IMR-90 (cell line): Measurements from ENCODE around the gene PAN3. TPM values are rescaled to one million over a fixed set of nuclear protein-coding genes. Genes with fewer than 3 reads are reported as not detected.

Experiments used
- ATAC-seq: fragments of 200-7000 bp; cut with Tn5 transposase; 2 replicates; pipeline ENCODE4 v1.9.1; 2020; ENCODE audit warnings: low read depth, mild to moderate bottlenecking, moderate library complexity
- BruUV-seq: library from RNA; stranded (reverse); fragments of 400-500 nt; replicated peaks from 2 replicates; lab custom pipeline; 2021; lab: Mats Ljungman, UMichigan
- CTCF ChIA-PET: fragments of 300-600 bp; formaldehyde crosslinking; extraction: SDS; loops from one replicate; lab custom pipeline; 2021; ENCODE audit warnings: antibody characterized with exemption; lab: Yijun Ruan, JAX
- POLR2A ChIA-PET: fragments of 300-600 bp; sonication (Branson Sonifier 250); formaldehyde crosslinking; loops from one replicate; lab custom pipeline; 2022; ENCODE audit warnings: antibody characterized with exemption; ENCODE audit not compliant: unreplicated experiment; lab: Charles Lee
- DNase-seq: peaks from one replicate; pipeline ENCODE4 v3.0.0; 2013
- H2AFZ ChIP-seq: replicated peaks from 2 replicates; pipeline ENCODE3; 2013; ENCODE audit warnings: low read length, mild to moderate bottlenecking; ENCODE audit not compliant: poor library complexity
- H2AK5ac ChIP-seq: 2 replicates; pipeline ENCODE4 v1.6.1; 2013; ENCODE audit warnings: low read depth, low read length, inconsistent platforms
- H2AK9ac ChIP-seq: replicated peaks from 2 replicates; pipeline ENCODE3; 2013; ENCODE audit warnings: mild to moderate bottlenecking, low read depth, low read length, moderate library complexity; ENCODE audit not compliant: poor library complexity
- H2BK120ac ChIP-seq: 2 replicates; pipeline ENCODE4 v1.6.1; 2013; ENCODE audit warnings: low read depth, low read length, inconsistent platforms
- H2BK15ac ChIP-seq: 3 replicates; pipeline ENCODE4 v1.6.1; 2013; ENCODE audit warnings: low read depth, low read length, inconsistent platforms
- H2BK20ac ChIP-seq: 2 replicates; pipeline ENCODE4 v1.6.1; 2013; ENCODE audit warnings: low read depth, mild to moderate bottlenecking, inconsistent platforms, low read length, moderate library complexity
- H2BK5ac ChIP-seq: 2 replicates; pipeline ENCODE4 v1.6.1; 2013; ENCODE audit warnings: mild to moderate bottlenecking, low read depth, low read length, inconsistent platforms; ENCODE audit not compliant: poor library complexity, severe bottlenecking
- H3K14ac ChIP-seq: replicated peaks from 2 replicates; pipeline ENCODE4 v1.6.1; 2013; ENCODE audit warnings: low read depth, low read length, inconsistent platforms
- H3K18ac ChIP-seq: 2 replicates; pipeline ENCODE4 v1.6.1; 2013; ENCODE audit warnings: low read depth, low read length, control low read depth
- H3K23ac ChIP-seq: 2 replicates; pipeline ENCODE4 v1.6.1; 2013; ENCODE audit warnings: low read depth, low read length, inconsistent platforms
- H3K27ac ChIP-seq: 2 replicates; pipeline ENCODE4 v1.5.1; 2013; ENCODE audit warnings: mild to moderate bottlenecking, control low read depth, low read length; ENCODE audit not compliant: insufficient read depth
- H3K27me3 ChIP-seq: 2 replicates; pipeline ENCODE4 v1.6.1; 2013; ENCODE audit warnings: low read length; ENCODE audit not compliant: control insufficient read depth, insufficient read depth
- H3K36me3 ChIP-seq: 2 replicates; pipeline ENCODE4 v1.6.1; 2013; ENCODE audit warnings: low read length, mixed read lengths; ENCODE audit not compliant: control insufficient read depth, insufficient read depth
- H3K4ac ChIP-seq: 2 replicates; pipeline ENCODE4 v1.6.1; 2013; ENCODE audit warnings: low read depth, low read length, inconsistent platforms
- H3K4me1 ChIP-seq: 2 replicates; pipeline ENCODE4 v1.6.1; 2013; ENCODE audit warnings: low read length, mixed read lengths; ENCODE audit not compliant: control insufficient read depth, insufficient read depth
- H3K4me2 ChIP-seq: 2 replicates; pipeline ENCODE4 v1.6.1; 2013; ENCODE audit warnings: low read depth, mild to moderate bottlenecking, control low read depth, low read length, moderate library complexity
- H3K4me3 ChIP-seq: 2 replicates; pipeline ENCODE4 v1.5.1; 2013; ENCODE audit warnings: low read depth, mild to moderate bottlenecking, control low read depth, low read length, moderate library complexity; ENCODE audit not compliant: insufficient read depth
- H3K56ac ChIP-seq: 2 replicates; pipeline ENCODE4 v1.6.1; 2013; ENCODE audit warnings: low read length, inconsistent platforms; ENCODE audit not compliant: insufficient read depth; ENCODE audit errors: extremely low read depth
- H3K79me1 ChIP-seq, 2 experiments: 2 replicates each; pipeline ENCODE4 v1.6.1; 2013; ENCODE audit warnings: low read length in 2 of 2, inconsistent platforms in 1 of 2, low read depth in 1 of 2
- H3K9ac ChIP-seq: 2 replicates; pipeline ENCODE4 v1.6.1; 2013; ENCODE audit warnings: low read depth, low read length, control low read depth
- H3K9me1 ChIP-seq: 2 replicates; pipeline ENCODE4 v1.6.1; 2013; ENCODE audit warnings: low read length, inconsistent platforms; ENCODE audit not compliant: insufficient read depth
- H3K9me3 ChIP-seq: 2 replicates; pipeline ENCODE4 v1.6.1; 2013; ENCODE audit warnings: low read length; ENCODE audit not compliant: control insufficient read depth, insufficient read depth
- H4K20me1 ChIP-seq: 2 replicates; pipeline ENCODE4 v1.6.1; 2013; ENCODE audit warnings: low read length, inconsistent platforms; ENCODE audit not compliant: insufficient read depth
- H4K5ac ChIP-seq: 2 replicates; pipeline ENCODE4 v1.6.1; 2013; ENCODE audit warnings: mild to moderate bottlenecking, low read depth, low read length, control low read depth
- H4K8ac ChIP-seq, 2 experiments: 2 replicates each; pipeline ENCODE4 v1.6.1; 2013; ENCODE audit warnings: low read depth in 2 of 2, low read length in 2 of 2, control low read depth in 1 of 2, inconsistent platforms in 1 of 2
- H4K91ac ChIP-seq: 2 replicates; pipeline ENCODE4 v1.6.1; 2013; ENCODE audit warnings: low read depth, low read length, inconsistent platforms; ENCODE audit not compliant: insufficient read depth
- BHLHE40 ChIP-seq: fragments of 150-350 bp; IDR thresholded peaks from 2 replicates; pipeline ENCODE4 v1.6.1; 2016; ENCODE audit warnings: mild to moderate bottlenecking, low read depth, low read length
- CEBPB ChIP-seq: IDR thresholded peaks from 2 replicates; pipeline ENCODE4 v1.6.1; 2012; ENCODE audit warnings: low read depth, low read length, improper control_type of control experiment
- CHD1 ChIP-seq: IDR thresholded peaks from 2 replicates; pipeline ENCODE4 v1.6.1; 2012; ENCODE audit warnings: low read depth, low read length, improper control_type of control experiment
- FOS ChIP-seq: fragments of 150-350 bp; IDR thresholded peaks from 2 replicates; pipeline ENCODE4 v1.6.1; 2016; ENCODE audit warnings: low read depth, low read length
- MAFK ChIP-seq: IDR thresholded peaks from 2 replicates; pipeline ENCODE4 v1.6.1; 2012; ENCODE audit warnings: low read depth, low read length, improper control_type of control experiment
- MXI1 ChIP-seq: IDR thresholded peaks from 2 replicates; pipeline ENCODE4 v1.6.1; 2012; ENCODE audit warnings: low read depth, mild to moderate bottlenecking, low read length, moderate library complexity, borderline replicate concordance
- POLR2A ChIP-seq: IDR thresholded peaks from 2 replicates; pipeline ENCODE4 v1.6.1; 2012; ENCODE audit warnings: mild to moderate bottlenecking, low read depth, low read length
- RAD21 ChIP-seq: IDR thresholded peaks from 2 replicates; pipeline ENCODE4 v1.6.1; 2012; ENCODE audit warnings: low read length, improper control_type of control experiment
- RCOR1 ChIP-seq: IDR thresholded peaks from 2 replicates; pipeline ENCODE4 v1.6.1; 2012; ENCODE audit warnings: mild to moderate bottlenecking, low read length, improper control_type of control experiment; ENCODE audit not compliant: insufficient replicate concordance
- RFX5 ChIP-seq: IDR thresholded peaks from 2 replicates; pipeline ENCODE4 v1.8.0; 2012; ENCODE audit warnings: low read depth, mild to moderate bottlenecking, low read length, moderate library complexity
- SMC3 ChIP-seq: fragments of 150-350 bp; IDR thresholded peaks from 2 replicates; pipeline ENCODE4 v1.6.1; 2016; ENCODE audit warnings: low read depth, mild to moderate bottlenecking, antibody characterized with exemption, low read length, moderate library complexity
- WGBS, 2 experiments: methylation state at CpG; one replicate each; pipeline versions ENCODE4 v1.1.5 to v1.1.7; 2013; ENCODE audit warnings: missing lambda C conversion rate in 2 of 2; ENCODE audit not compliant: insufficient read length in 1 of 2; ENCODE audit errors: extremely low coverage in 2 of 2; 5-methylcytosine and 5-hydroxymethylcytosine counted together
- dilution Hi-C: fragments of 300-500 bp; cut with HindIII; formaldehyde crosslinking; loops from one replicate; pipeline ENCODE4 v1.14.3; 2018; ENCODE audit warnings: low sequenced_read_pairs; ENCODE audit not compliant: unreplicated experiment
- in situ Hi-C: fragments of 300-500 bp; cut with MboI; formaldehyde crosslinking; loops from 3 replicates; pipeline ENCODE4 v1.14.3; 2019; ENCODE audit warnings: low sequenced_read_pairs, inconsistent platforms, mixed read lengths
- intact Hi-C: fragments of 100-400 bp; cut with micrococcal nuclease; formaldehyde crosslinking; loops from 2 replicates; pipeline ENCODE4 v1.10.0; 2022
- polyA plus RNA-seq, 3 experiments: library from polyadenylated mRNA; depleted of rRNA; stranded (reverse); fragments of >200 nt; gene quantifications; 2 replicates each; pipeline ENCODE4 v1.2.3, GENCODE V29; 2012; ENCODE audit warnings: low replicate concordance in 1 of 3
- total RNA-seq: library from RNA; depleted of rRNA; stranded (reverse); fragments of >200 nt; gene quantifications from 2 replicates; pipeline ENCODE4 v1.2.3, GENCODE V29; 2012
- TF ChIP-seq, protein P1 (sequence below): conservative IDR thresholded peaks from 2 replicates; pipeline ENCODE4 v1.5.1; 2012; ENCODE audit warnings: mild to moderate bottlenecking, low read depth, low read length, improper control_type of control experiment
- TF ChIP-seq, protein P2 (sequence below): fragments of 150-350 bp; IDR thresholded peaks from 2 replicates; pipeline ENCODE4 v1.6.1; 2017; ENCODE audit warnings: mild to moderate bottlenecking, antibody characterized with exemption, low read length, low read depth
- TF ChIP-seq, protein P3 (sequence below): fragments of 150-350 bp; IDR thresholded peaks from 2 replicates; pipeline ENCODE4 v1.6.1; 2016; ENCODE audit warnings: low read depth, mild to moderate bottlenecking, low read length, moderate library complexity, borderline replicate concordance

PAN3 gene
- total and polyA plus RNA-seq, 2 of the 4 experiments (the other 2 are of a cell fraction), result 6.6 to 15.1 TPM

DNA sequence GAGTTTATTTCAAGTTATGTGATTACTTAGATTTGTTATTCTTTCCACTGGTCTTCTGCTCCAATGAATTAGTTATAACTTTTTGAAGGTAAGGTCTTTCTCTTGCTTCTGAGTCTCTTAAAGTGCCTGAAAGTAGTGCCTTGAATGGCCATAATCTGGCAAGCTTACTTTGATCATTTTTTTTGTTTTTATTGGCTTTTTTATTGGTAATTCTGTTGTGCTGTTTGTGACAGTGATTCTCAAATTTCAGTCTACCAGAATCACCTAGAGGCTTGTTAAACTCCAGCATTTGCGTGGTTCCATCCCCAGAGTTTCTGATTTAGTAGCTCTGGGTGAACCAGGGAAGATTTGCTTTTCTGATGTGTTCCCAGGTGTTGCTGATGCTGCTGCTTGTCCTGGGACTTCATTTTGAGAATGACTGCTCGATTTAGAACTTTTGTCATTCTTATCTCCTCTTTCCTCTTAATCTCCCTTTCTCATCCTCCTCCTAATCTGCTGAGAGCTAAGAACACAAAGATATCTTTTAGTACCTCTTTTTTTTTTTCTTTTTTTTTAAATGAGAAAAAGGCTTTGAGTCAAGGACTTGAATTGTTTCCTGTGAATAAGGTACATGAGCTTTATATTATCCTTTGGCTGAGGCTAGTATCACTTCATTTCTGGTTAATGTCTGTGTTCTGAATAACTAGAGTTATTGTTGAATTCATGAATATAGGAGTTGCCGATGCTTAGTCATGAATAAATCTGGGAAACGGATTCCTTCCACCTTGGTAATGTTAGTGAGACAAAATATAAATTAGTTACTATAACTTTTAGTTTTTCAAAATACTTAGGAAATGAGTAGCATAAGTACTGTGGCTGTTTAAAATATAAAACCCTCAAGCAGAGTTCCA is 91.4 kb downstream of the PAN3 start:
- no peak overlapping the region for H4K5ac ChIP-seq
- no peak for TF ChIP-seq MAFK
- TF ChIP-seq BHLHE40, result no peak
- TF ChIP-seq RCOR1, result no peak
- no peak for TF ChIP-seq MXI1
- TF ChIP-seq CEBPB, result no peak
- no peak for TF ChIP-seq POLR2A
- TF ChIP-seq, protein P1, sequence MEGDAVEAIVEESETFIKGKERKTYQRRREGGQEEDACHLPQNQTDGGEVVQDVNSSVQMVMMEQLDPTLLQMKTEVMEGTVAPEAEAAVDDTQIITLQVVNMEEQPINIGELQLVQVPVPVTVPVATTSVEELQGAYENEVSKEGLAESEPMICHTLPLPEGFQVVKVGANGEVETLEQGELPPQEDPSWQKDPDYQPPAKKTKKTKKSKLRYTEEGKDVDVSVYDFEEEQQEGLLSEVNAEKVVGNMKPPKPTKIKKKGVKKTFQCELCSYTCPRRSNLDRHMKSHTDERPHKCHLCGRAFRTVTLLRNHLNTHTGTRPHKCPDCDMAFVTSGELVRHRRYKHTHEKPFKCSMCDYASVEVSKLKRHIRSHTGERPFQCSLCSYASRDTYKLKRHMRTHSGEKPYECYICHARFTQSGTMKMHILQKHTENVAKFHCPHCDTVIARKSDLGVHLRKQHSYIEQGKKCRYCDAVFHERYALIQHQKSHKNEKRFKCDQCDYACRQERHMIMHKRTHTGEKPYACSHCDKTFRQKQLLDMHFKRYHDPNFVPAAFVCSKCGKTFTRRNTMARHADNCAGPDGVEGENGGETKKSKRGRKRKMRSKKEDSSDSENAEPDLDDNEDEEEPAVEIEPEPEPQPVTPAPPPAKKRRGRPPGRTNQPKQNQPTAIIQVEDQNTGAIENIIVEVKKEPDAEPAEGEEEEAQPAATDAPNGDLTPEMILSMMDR, result no peak
- TF ChIP-seq, protein P2, sequence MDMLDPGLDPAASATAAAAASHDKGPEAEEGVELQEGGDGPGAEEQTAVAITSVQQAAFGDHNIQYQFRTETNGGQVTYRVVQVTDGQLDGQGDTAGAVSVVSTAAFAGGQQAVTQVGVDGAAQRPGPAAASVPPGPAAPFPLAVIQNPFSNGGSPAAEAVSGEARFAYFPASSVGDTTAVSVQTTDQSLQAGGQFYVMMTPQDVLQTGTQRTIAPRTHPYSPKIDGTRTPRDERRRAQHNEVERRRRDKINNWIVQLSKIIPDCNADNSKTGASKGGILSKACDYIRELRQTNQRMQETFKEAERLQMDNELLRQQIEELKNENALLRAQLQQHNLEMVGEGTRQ, result no peak
- no peak for TF ChIP-seq CHD1
- no peak for TF ChIP-seq SMC3
- TF ChIP-seq FOS, result no peak
- no peak for TF ChIP-seq RAD21
- no peak for TF ChIP-seq RFX5
- TF ChIP-seq, protein P3, sequence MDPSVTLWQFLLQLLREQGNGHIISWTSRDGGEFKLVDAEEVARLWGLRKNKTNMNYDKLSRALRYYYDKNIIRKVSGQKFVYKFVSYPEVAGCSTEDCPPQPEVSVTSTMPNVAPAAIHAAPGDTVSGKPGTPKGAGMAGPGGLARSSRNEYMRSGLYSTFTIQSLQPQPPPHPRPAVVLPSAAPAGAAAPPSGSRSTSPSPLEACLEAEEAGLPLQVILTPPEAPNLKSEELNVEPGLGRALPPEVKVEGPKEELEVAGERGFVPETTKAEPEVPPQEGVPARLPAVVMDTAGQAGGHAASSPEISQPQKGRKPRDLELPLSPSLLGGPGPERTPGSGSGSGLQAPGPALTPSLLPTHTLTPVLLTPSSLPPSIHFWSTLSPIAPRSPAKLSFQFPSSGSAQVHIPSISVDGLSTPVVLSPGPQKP, result no peak

More for the DNA sequence above, 91.4 kb downstream of the PAN3 start:
- no TSS peak for BruUV-seq
- no peak overlapping the region for H3K4me3 ChIP-seq
- H4K20me1 ChIP-seq, result no peaks in the 10 kb centered on the region
- H3K9ac ChIP-seq, result no peak overlapping the region
- dilution Hi-C loops, result no loop called here
- H3K4me1 ChIP-seq, result no peaks in the 10 kb centered on the region
- H2BK20ac ChIP-seq, result no peak overlapping the region
- no peak overlapping the region for H3K14ac ChIP-seq
- in situ Hi-C loops, result no loop called here
- no peak overlapping the region for H4K8ac ChIP-seq
- DNase-seq (no peak), ATAC-seq (no peak)
- H2BK5ac ChIP-seq, result no peak overlapping the region
- intact Hi-C loops, result no loop called here
- no CpG with 5 or more reads among the region's 4 CpGs for WGBS, 2 experiments
- no peak overlapping the region for H3K23ac ChIP-seq
- peaks cover 0 to 6% of the 10 kb centered on the region in 2 experiments; a peak in 1 of 4 replicates for H3K79me1 ChIP-seq
- H2AFZ ChIP-seq, result no peak overlapping the region
- no peak overlapping the region for H2BK120ac ChIP-seq
- no peak overlapping the region for H3K18ac ChIP-seq
- no peaks in the 10 kb centered on the region for H3K9me3 ChIP-seq
- POLR2A ChIA-PET, result no interaction called here
- no peak overlapping the region for H2BK15ac ChIP-seq
- H3K36me3 ChIP-seq, result peaks cover 5% of the 10 kb centered on the region; the same call in 1 of the 2 replicates
- no peak overlapping the region for H2AK5ac ChIP-seq
- no peak overlapping the region for H2AK9ac ChIP-seq
- H3K27me3 ChIP-seq, result no peaks in the 10 kb centered on the region
- no peak overlapping the region for H3K4me2 ChIP-seq
- no peaks in the 10 kb centered on the region; the same call in 1 of the 2 replicates for H3K9me1 ChIP-seq
- H4K91ac ChIP-seq, result no peak overlapping the region
- no peak overlapping the region for H3K56ac ChIP-seq
- CTCF ChIA-PET, result interaction anchor here (0.6 kb wide), 2 partner anchors 398 to 946 kb away, joined by 3 to 5 read pairs; no protein-coding TSS in a partner anchor
- no peak overlapping the region for H3K27ac ChIP-seq
- no peak overlapping the region for H3K4ac ChIP-seq
